ENCODE measurements around the gene APOE.
A peak's percentile ranks its signal among the peaks of the same experiment; 100 is the strongest.
"Not testable (repeated sequence)": the region's sequence is repeated elsewhere in the genome, so short reads cannot be mapped to it uniquely, and the experiment has no call there.

The APOE gene

GRCh38 chr19:44911896-44912295 is 6.3 kb downstream of the APOE start:
- DNase-seq (ENCODE audit: low spot score), result not testable (repeated sequence)

GRCh38 chr19:44912854-44913253 is 7.3 kb downstream of the APOE start:
- DNase-seq (ENCODE audit: low spot score), result no peak

DNA sequence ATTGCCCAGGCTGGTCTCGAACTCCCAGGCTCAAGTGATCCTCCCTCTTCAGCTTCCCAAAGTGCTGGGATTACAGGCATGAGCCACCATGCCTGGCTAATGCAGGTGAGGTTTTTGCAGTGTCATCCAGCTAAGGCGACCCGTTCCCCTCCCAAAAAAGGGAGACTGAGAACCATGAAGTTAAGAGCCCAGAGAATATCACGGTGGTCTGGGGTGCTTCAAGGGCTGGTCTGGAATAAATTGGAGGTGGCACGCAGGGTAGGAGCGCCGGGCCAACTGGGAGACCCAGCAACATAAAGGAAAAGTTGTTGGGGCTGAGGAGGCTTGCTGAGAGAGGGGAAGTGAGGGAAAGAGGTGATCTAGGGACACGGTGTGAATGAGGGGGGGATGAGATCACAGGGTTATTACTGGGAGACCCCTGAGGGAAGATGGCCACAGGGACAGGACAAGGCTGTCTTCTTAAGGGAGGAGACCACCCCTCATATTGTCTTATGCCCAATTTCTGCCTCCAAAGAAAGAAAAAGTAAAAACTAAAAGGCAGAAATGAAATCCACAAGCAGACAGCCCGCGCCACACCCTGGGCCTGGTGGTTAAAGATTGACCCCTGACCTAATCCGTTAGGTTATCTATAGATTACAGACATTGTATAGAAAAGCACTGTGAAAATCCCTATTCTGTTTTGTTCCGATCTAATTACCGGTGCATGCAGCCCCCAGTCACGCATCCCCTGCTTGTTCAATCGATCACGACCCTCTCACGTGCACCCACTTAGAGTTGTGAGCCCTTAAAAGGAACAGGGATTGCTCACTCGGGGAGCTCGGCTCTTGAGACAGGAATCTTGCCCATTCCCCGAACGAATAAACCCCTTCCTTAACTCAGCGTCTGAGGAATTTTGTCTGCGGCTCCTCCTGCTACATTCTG is 8.2 kb downstream of the APOE start:
- not testable (repeated sequence) for DNase-seq (ENCODE audit: low spot score)

DNA sequence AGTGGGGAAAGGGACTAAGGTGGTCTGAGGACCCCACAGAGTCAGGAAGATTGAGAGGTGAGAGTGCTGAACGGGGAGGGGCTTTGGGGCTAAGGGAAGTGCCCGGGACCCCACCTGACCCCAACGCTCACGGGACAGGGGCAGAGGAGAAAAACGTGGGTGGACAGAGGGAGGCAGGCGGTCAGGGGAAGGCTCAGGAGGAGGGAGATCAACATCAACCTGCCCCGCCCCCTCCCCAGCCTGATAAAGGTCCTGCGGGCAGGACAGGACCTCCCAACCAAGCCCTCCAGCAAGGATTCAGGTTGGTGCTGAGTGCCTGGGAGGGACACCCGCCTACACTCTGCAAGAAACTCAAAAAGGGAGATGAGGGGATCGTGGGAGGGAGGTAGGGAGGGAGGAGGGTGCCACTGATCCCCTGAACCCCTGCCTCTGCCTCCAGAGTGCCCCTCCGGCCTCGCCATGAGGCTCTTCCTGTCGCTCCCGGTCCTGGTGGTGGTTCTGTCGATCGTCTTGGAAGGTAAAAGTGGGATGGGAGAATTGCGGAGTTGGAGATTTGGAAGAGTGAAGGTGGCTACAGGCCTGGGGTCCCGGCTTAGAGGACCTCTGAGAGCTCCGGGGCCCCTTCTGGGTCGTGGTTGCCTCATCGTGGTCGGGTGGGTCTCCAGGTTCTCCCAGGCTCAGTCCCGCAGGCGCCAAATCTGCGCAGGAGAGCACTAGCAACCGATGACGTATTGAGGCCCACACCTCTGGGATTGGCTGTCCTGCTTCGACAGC is 9.0 kb downstream of the APOE start, which contains the start of gene APOC1:
Gene APOC1, plus strand, starts transcription at position 176 of the 774 bp plus-strand sequence. Its CDS starts 284 bp downstream, at position 460.
- peak; percentile 95 for DNase-seq (ENCODE audit: low spot score)

DNA sequence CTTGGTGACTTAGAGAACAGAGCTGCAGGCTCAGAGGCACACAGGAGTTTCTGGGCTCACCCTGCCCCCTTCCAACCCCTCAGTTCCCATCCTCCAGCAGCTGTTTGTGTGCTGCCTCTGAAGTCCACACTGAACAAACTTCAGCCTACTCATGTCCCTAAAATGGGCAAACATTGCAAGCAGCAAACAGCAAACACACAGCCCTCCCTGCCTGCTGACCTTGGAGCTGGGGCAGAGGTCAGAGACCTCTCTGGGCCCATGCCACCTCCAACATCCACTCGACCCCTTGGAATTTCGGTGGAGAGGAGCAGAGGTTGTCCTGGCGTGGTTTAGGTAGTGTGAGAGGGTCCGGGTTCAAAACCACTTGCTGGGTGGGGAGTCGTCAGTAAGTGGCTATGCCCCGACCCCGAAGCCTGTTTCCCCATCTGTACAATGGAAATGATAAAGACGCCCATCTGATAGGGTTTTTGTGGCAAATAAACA is 18.7 kb downstream of the APOE start:
- no peak for DNase-seq (ENCODE audit: low spot score)

GRCh38 chr19:44925114-44925891 is 19.7 kb downstream of the APOE start:
- no peak for DNase-seq (ENCODE audit: low spot score)

- DNase-seq (ENCODE audit: low spot score), result not testable (repeated sequence)
Measured at GRCh38 chr19:44926245-44927077, 20.9 kb downstream of the APOE start.

- DNase-seq (ENCODE audit: low spot score), result no peak
Measured at GRCh38 chr19:44927746-44928145, 22.1 kb downstream of the APOE start.

DNA sequence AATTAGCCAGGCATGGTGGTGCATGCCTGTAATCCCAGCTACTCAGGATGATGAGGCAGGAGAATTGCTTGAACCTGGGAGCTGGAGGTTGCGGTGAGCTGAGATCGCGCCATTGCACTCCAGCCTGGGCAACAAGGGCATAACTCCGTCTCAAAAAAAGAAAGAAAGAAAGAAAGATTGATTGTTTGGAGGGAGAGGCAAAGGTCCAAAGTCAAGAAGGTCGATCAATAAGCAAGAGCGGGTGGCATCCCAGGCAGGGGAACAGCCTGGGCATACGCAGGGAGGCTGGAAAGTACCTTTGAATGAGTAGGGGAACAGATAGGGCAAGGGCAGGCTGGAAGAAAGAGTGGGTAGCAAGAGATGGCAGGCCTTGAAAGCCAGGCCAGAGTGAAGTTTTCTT is 24.5 kb downstream of the APOE start:
- DNase-seq (ENCODE audit: low spot score), result no peak

DNA sequence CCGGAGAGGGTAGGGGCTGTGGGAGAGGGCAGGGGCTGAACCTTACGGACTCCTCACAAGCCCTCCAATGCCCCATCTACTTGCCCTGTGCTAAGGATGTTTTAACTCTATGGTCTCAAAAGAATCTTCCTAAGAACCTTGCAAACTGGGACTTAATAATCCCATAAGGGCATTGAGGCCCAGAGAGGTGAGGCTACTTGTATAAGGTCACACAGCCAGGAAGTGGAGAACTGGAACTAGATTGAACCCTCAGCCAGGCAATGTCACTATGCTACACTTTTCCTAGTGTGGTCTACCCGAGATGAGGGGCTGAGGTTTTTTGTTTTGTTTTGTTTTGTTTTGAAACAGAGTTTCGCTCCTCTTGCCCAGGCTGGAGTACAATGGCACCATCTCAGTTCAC is 25.9 kb downstream of the APOE start:
- DNase-seq (ENCODE audit: low spot score), result no peak

- no peak for DNase-seq (ENCODE audit: low spot score)
Measured at GRCh38 chr19:44939668-44940067, 34.1 kb downstream of the APOE start.

DNA sequence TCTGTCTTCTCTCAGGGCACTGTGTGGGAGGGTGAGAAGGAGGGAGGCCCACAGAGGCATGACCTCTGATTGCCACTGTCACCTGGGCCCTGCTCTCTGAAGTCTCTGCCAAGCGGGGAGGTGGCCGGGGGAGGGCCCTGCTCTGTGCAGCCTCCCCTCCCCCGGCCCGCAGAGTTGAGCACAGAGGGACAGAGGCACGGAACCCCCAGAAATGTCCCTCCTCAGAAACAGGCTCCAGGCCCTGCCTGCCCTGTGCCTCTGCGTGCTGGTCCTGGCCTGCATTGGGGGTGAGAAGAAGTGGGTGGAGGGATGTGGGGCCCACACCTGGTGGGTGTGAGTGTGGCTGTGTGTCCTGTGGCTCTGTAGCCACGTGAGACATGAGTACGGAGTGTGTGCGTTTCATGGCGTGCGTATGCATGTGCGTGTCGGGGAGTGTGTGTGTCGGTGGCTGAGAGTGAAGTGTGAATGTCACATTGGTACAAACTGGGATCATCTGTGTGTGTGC is 36.5 kb downstream of the APOE start, which contains the start of gene APOC4:
Gene APOC4, plus strand, starts transcription at position 171 of the 505 bp plus-strand sequence. Its CDS starts 41 bp downstream, at position 212.
- no peak for DNase-seq (ENCODE audit: low spot score)

- no peak for DNase-seq (ENCODE audit: low spot score)
Measured at GRCh38 chr19:44943801-44944249, 38.2 kb downstream of the APOE start.

DNA sequence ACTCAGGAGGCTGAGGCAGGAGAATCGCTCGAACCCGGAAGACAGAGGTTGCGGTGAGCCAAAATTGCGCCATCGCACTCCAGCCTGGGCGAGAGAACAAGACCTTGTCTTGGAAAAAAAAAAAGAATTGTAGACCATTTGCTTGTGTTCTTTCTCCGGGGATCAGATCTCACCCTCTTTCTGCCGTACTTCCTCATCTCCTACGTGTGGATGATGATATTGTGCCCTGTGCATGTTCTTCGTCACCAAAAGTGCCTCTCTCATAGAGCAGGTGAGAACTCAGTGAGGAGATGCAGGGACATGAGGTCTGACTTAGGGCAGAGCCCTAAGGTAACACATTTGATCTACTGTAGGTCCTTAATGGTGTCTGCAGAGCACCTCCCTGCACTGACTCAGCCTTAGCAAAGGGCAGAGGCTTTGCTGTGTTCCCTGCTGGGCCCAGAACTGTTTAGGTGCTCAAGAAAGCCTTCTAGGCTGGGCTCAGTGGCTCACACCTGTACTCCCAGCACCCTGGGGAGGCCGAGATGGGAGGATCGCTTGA is 41.5 kb downstream of the APOE start:
- DNase-seq (ENCODE audit: low spot score), result no peak

DNA sequence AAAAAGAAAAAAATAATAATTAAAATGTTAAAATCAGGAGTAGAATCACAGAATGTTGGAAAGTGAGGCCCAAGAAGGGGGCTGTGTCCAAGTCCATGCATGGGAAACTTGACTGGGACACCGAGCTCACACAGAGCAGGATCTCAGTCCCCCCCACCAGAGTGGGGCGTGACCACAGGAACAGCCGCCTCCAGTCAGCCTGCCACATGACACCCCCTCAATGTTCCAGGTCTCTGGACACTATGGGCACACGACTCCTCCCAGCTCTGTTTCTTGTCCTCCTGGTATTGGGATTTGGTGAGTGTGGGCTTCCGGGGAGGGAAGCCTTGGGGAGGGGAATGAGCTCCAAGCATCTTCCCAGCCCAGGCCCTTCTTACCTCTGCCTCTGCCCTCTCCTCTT is 42.6 kb downstream of the APOE start:
- no peak for DNase-seq (ENCODE audit: low spot score)

GRCh38 chr19:44948763-44949374 is 43.3 kb downstream of the APOE start:
- DNase-seq (ENCODE audit: low spot score), result no peak

- no peak for DNase-seq (ENCODE audit: low spot score)
Measured at GRCh38 chr19:44949550-44949949, 44.0 kb downstream of the APOE start.

DNA sequence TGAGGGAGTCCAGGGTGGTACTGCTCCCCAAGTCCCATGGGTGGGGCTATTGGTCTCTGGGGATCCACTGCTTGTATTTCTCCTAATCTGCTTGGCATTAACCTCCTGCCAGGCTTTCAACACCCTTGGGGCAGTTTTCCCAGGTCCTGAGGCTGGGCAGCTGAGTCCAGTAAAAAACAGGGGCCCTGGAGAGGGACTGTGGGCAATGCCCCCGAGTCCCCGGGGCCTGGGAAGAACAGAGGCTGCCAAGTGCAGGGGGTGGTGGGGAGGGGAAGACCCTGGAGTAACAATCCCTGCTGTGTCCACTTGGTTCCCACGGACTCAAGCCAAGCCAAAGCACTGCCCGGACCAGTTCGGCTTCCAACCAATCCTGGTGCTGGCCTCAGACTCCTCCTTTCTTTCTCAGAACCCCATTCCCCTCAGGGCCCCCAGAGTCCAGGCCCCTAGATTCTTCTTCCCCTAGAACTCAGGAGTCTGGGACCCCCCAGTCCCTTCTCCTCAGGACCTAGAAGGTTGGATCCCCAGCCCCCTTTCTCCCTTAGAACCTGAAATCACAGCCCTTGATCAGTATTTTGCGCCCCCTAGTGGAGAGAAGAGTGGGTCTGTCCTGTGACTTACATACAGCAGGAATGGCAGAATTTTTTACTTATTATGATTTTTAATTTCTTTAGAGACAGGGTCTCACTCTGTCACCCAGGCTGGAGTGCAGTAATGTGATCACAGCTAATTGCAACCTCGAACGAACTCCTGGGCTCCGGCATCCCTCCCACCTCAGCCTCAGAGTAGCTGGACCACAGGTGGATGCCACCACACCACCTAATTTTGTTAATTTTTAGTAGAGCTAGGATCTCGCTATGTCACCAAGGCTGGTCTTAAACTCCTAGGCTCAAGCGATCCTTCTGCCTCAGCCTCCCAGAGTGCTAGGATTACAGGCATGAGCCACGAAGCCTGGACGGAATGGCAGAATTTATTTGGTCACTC is 45.9 kb downstream of the APOE start:
- peak; percentile 77 for DNase-seq (ENCODE audit: low spot score)

DNA sequence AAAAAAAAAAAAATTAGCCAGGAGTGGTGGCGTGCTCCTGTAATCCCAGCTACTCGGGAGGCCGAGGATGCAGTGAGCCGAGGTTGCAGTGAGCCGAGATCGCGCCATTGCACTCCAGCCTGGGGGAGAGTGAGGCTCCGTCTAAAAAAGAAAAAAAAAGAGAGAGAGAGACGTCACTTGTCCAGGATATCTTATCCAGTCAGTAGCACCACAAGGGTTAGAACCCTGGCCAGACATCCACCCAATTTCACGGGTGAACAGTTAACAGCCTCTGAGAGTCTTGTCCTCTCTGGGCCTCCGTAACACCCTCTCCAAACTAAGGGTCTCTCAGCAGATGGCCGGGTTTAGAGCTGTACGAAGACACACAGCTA is 48.7 kb downstream of the APOE start:
- no peak for DNase-seq (ENCODE audit: low spot score)
